Fibroblast of peridontal ligament (primary cell): ENCODE results near the gene ABCA2.
"Not testable (repeated sequence)": the region's sequence is repeated elsewhere in the genome, so short reads cannot be mapped to it uniquely, and the experiment has no call there.

Experiments
- DNase-seq: peaks from one replicate; pipeline ENCODE4 v3.0.0-alpha.2; 2010; ENCODE audit errors: extremely low read depth

The ABCA2 gene

DNA sequence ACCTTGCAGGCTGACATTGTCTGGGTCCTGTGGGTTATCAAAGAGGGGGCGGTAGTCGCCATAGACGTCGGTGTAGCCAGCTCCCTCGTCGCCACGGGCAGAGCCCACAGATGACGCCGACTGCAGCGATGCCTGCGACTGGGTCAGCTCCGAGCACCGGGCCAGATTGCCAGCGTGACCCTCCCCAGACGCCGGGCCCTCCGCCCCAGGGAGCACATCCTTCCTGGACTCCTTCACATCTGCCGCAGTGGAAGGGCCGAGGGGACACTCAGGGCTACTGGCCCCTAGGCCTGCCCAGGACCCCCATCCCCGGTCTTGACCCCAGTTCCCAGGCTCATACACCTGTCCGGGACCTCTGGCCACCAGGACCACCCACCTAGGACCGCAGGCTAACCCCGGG lies 13.9 kb downstream of the ABCA2 start:
- DNase-seq = no peak

GRCh38 chr9:137013571-137013940 lies 14.5 kb downstream of the ABCA2 start:
- DNase-seq = no peak

- no peak for DNase-seq
These were observed 15.1 kb downstream of the ABCA2 start for GRCh38 chr9:137012694-137013570.

- DNase-seq = no peak
These were observed 15.9 kb downstream of the ABCA2 start for GRCh38 chr9:137011907-137012675.

DNA sequence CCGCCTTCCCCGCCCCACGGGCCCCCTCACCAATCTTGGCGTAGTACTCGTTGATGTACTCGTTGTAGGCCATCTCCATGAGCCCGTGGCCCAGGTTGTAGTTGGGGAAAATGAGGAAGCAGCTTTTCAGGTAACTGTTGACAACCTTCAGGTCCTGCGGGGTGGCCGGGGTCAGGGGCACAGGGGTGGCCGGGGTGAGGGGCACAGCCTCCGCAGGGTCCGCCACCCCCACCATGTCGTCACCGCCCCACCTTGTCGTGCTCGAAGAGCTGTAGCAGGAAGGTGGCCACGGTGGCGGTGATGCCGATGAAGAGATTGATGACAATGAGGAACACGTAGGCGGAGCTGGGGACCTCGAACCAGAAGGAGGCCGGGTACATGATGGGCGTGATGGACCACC lies 16.9 kb downstream of the ABCA2 start:
- DNase-seq = no peak

DNA sequence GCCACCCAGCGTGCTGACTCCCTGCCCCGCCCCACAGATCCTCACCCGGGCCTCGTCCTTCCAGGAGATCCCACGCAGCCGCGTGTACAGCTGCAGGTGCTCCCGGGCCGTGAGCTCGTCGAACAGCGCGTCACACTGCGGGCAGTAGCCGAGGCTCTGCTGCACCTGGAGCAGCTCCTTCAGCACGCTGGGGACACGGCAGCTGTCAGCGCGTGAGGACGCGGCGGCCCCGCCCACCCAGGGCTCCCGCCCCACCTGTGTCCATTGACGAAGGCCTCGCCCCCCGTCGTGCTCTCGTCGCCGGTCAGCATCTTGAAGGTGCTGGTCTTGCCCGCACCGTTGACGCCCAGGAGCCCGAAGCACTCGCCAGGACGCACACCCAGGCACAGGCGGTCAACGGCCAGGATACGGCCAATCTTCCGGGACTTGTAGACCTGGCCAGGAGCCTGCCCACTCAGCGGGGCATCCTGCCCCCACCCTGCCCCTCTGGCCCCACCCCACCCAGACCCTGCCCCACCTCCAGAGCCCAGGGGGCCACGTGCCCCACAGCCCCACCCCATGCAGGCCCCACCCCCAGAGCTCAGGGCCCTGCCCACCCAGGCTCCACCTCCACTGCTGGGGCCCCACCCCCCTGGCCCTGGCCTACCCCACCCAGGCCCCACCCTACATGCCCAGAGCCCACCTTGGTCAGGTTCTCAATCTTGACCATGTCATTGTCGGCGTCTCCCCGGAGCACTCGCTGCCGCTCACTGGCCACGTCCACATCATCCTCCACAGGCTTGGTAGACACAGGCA lies 17.9 kb downstream of the ABCA2 start:
- DNase-seq = no peak

DNA sequence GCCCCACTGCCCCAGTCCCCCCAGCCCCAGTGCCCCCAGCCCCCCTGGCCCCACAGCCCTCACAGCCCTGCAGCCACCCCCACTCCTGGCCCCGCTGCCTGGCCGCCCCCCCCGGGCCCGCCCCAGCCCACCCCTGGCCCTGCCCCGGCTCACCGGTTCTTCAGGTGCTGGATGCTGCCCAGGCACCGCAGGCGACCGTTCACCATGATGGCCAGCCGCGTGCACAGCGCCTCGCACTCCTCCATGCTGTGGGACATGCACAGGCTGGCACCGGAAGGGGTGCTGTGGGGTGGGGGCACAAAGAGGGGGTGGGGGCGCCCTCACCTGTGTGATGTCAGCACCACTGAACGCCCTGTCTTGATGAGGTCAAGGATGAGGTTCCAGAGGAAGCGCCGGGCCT lies 18.8 kb downstream of the ABCA2 start:
- DNase-seq = no peak

DNA sequence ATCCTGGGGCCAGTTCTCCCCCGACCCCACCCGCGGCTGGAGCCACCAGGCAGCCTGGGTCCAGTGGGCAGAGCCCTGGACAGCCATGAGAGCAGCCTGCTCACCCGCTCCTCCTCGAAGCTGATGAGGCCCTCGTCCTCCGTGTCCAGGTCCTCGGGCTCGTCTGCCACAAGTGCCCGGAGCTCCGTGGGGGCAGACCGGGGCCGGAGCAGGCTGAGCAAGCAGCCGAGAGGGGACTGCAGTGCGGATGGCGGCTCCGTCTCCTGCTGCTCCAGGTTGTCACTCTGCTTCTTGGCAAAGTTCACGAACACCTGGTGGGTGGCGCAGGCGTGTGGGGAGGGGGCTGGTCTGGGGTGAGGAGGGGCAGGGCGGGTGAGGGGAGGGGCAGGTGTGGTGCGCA lies 19.7 kb downstream of the ABCA2 start:
- DNase-seq = no peak

DNA sequence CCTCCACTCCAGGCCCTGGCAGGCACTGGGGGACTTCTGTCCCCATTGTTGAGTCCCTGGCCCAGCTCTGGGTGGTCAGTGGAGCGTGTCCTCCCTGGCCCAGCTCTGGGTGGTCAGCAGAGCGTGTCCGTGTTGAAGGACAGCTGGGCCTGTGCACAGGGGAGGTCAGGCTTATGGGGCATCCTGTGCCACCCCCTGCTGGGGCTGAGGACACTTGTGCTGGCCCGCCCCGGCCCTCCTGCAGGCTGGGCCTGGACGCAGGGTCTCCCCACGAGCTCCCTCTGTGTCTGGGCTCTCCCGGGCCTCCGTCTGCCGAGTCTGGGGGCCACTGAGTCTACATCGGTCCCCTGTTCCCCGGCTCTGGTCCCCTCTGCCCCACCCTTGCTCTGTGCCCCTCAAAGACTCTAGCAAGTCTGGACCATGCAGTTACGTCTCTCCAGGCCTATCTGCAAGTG lies 20.2 kb downstream of the ABCA2 start:
- DNase-seq = no peak

DNA sequence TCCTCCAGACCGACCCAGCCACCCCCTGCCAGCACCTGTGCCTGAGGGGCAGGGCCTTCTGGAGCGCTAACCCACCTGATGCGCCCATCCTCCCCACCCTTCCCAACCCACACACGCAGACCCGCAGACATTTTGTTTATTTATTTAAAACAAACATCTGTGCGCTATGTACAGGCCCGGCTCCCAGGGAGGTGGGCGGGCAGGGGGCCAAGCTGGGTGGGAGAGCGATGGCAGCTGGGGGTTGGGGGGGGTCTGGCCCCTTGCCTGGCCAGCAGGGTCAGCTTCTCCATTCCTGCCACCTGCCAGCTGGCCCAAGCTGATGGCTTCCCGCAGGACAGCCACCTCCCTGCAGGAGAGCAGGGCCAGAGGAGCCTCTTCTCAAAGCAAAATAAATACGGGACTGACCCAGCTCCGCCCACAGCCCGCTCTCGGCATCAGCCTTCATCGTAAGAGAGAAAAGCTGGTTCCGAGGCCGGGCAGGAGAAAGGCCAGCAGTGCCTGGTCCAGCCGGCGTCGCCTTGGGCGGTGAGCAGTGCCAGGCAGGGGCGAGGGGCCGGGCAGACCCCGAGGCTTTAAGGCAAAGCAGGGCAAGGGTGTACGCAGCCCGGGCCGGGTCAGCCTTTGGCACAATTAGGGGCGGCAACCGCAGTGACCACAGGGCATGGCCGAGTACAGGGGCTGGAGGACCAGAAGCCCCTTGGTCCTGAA lies 20.8 kb downstream of the ABCA2 start:
- no peak for DNase-seq

GRCh38 chr9:137006116-137007003 lies 21.7 kb downstream of the ABCA2 start:
- no peak for DNase-seq

DNA sequence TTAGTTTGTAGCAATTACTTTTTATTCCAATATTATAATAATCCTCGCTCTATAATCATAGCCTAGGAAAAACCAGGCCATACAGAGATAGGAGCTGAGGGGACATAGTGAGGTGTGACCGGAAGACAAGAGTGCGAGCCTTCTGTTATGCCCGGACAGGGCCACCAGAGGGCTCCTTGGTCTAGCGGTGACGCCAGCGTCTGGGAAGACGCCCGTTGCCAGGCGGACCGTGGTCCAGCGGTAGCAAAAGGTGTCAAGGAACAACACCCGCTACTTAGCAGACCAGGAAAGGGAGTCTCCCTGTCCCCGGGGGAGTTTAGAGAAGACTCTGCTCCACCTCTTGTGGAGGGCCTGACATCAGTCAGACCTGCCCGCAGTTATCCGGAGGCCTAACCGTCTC lies 23.8 kb downstream of the ABCA2 start:
- DNase-seq = not testable (repeated sequence)

GRCh38 chr9:137002646-137003041 lies 25.4 kb downstream of the ABCA2 start:
- no peak for DNase-seq

GRCh38 chr9:137001857-137002645 lies 26.0 kb downstream of the ABCA2 start:
- no peak for DNase-seq

DNA sequence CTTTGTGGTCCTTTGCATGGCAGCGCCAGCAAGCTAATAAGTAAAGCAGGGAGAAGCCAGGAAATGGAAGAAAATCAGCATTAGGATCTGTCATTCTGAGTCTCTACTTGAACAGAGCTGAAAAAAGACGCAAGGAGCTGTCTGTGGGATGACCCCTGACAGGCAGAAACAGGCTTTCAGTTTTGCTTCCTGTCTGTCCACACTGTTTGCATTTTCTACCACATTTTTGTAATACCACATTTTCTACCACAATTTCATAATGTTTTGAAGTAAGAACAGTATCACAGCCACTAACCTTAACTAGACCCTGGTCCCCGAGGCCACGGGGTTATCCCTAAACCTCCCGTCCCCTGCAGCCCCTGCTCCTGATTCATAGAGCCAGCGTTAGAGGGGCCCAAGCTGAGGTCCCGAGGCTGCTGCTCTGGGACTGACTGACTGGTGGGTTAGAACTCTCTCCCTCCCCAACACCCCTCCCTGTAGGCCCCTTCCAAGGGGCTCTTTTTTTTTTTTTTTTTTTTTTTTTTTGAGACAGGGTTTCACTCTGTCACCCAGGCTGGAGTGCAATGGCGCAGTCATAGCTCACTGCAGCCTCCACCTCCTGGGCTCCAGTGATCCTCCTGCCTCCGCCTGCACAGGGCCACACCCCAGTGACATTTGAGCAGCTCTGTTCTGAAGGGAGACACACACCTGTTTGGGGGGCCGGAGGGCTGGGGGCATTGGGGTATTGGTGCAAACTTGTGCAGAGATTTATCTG lies 27.7 kb downstream of the ABCA2 start:
- DNase-seq = peak; percentile 72

DNA sequence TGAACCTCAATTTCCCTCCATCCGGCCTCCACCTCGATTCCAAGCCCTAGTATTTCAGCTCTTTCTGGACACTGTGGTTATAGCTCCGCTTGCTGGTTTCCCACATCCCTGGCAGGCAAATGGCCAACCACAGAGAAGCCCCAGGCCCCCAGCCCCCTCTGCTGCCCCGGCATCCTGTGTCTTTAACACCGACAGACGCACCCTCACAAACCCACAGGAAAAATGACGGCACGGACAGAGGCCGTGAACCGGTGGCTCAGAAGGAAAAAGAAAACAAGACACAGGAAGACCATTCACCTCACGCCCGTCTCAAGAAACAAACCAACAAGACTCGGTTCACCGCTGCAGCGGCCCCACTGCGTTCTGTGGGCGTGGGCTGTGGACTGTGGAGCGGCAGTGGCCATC lies 30.2 kb downstream of the ABCA2 start:
- DNase-seq = no peak

DNA sequence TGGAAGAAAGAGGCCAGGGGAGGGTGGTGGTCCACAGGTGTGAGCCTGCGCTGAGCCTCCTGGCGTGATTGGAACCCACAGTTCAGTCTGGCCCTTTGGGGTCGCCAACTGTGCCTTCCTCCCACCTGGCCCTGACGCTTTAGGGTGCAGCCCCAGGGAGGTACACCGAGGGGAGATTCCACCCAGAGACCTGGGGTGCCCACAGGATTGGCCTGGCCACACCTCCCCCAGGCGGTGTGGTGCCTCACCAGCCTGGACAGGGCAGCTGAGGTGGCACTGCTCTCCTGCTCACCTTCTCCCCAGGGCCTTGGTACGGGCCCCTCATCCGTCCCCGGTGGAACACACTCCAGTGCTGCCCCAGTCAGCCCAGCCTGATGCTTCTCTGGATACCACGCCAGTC lies 30.7 kb downstream of the ABCA2 start:
- no peak for DNase-seq

DNA sequence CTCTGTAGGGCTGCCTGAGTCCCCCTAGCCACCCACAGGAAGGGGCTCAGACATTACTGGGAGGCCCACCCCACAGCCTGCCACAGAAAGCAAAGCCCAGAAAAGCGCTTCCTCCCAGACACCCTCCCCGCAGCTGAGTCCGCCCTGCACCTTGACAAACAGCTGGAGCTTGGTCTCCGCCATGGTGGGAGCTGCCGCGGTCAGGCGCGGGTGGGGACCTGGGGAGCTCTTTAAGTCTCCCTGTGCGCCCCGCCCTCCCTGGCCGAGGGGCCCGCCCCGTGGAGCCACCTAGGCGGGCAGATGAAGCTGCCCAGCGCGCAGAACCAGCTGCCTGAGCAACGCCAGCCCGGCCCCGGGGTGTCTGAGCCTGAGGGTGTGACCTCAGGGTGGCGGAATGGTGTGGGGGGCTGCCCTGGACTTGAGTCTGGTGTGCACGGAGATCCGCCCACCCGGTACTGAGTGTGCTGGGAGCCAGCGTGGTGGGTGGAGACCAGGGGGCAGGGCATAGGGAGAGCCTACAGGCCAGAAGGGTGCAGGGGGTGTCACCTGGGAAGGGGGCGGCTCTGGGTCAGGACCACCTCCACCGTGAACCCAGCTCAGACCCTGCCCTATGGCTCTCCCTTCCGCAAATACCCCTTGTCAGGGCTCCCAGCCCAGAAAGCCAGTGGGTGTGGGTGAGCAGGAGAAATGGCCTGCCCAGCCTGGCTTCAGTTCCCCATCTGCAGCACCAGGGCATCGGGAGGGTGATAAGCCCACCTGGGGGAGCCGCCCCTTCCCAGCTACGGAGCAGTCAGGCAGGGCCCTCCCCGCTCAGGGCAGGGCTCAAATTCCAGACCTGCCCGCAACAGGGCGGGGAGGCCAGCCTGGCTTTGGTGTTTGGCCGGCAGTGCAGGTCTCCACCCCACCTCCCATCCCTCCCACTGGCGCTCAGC lies 31.4 kb downstream of the ABCA2 start, which contains the start of gene CLIC3:
TSS of gene CLIC3 (minus strand) at position 208 of the 932 bp plus-strand sequence. CDS start at position 183, 25 bp downstream.
- no peak for DNase-seq
